ENCODE data around the gene CREBBP. TPM values are rescaled to one million over a fixed set of nuclear protein-coding genes. Genes with fewer than 3 reads are reported as not detected.

The CREBBP gene
- total RNA-seq, 4 donors from 2014 or later, result 38.9 to 105 (median 51.8) TPM

- ATAC-seq (ENCODE audit: low FRiP score), result no peak
- TF ChIP-seq CTCF (IDR thresholded peaks at IDR 0.05), result no peak
- no peak for DNase-seq (ENCODE audit: low spot score)
These were observed 184.7 kb downstream of the CREBBP start for GRCh38 chr16:3695610-3696369.

- no peak for TF ChIP-seq CTCF (IDR thresholded peaks at IDR 0.05)
- no peak for DNase-seq (ENCODE audit: low spot score)
- no peak for ATAC-seq (ENCODE audit: low FRiP score)
These were observed 186.5 kb downstream of the CREBBP start for GRCh38 chr16:3694051-3694450.

- no peak for TF ChIP-seq CTCF (IDR thresholded peaks at IDR 0.05)
- DNase-seq (ENCODE audit: low spot score) (no peak), ATAC-seq (ENCODE audit: low FRiP score) (no peak)
These were observed 188.8 kb downstream of the CREBBP start for GRCh38 chr16:3691761-3692160.

GRCh38 chr16:3690980-3691720 is 189.4 kb downstream of the CREBBP start:
- TF ChIP-seq CTCF (IDR thresholded peaks at IDR 0.05), result no peak
- ATAC-seq (ENCODE audit: low FRiP score) (no peak), DNase-seq (ENCODE audit: low spot score) (no peak)

GRCh38 chr16:3690470-3690928 is 190.0 kb downstream of the CREBBP start:
- DNase-seq (ENCODE audit: low spot score) (peak; percentile 81), ATAC-seq (ENCODE audit: low FRiP score) (peak; percentile 96)
- peak in 2 of 3 donors; percentile 70 to 83 for TF ChIP-seq CTCF (IDR thresholded peaks at IDR 0.05)

- no peak for DNase-seq (ENCODE audit: low spot score)
- ATAC-seq (ENCODE audit: low FRiP score), result no peak
- TF ChIP-seq CTCF (IDR thresholded peaks at IDR 0.05), result no peak
These were observed 190.8 kb downstream of the CREBBP start for GRCh38 chr16:3689731-3690130.

Data from omental fat pad (tissue), 4 donors.